K562 (cell line): ENCODE measurements around the gene PTPRU. TPM values are rescaled to one million over a fixed set of nuclear protein-coding genes. Genes with fewer than 3 reads are reported as not detected.
A peak's percentile ranks its signal among the peaks of the same experiment; 100 is the strongest.

Experiments
- ASH1L ChIP-seq: fragments of 450-650 bp; IDR thresholded peaks from 2 replicates; pipeline ENCODE4 v1.6.1; 2018; ENCODE audit warnings: borderline replicate concordance, mild to moderate bottlenecking, low read depth; ENCODE audit not compliant: partially characterized antibody
- ATF7 ChIP-seq: fragments of 450-650 bp; IDR thresholded peaks from 2 replicates; pipeline ENCODE4 v1.7.1; 2014; ENCODE audit warnings: mild to moderate bottlenecking, moderate library complexity
- FOXP1 ChIP-seq: sonication (generic); formaldehyde crosslinking; IDR thresholded peaks from 2 replicates; pipeline ENCODE4 v1.8.0; 2022; ENCODE audit warnings: mild to moderate bottlenecking, missing genetic modification reagents
- MEF2A ChIP-seq: IDR thresholded peaks from 2 replicates; pipeline ENCODE4 v1.6.1; 2011; ENCODE audit warnings: low read depth, mild to moderate bottlenecking, low read length, moderate library complexity; ENCODE audit not compliant: control insufficient read depth
- RBFOX2 ChIP-seq: fragments of 200-400 bp; formaldehyde crosslinking; IDR thresholded peaks from 2 replicates; pipeline ENCODE4 v1.6.1; 2017; ENCODE audit warnings: low read depth, mild to moderate bottlenecking, low read length, moderate library complexity
- RBM22 ChIP-seq: fragments of 200-400 bp; formaldehyde crosslinking; IDR thresholded peaks from 2 replicates; pipeline ENCODE4 v1.6.1; 2018; ENCODE audit warnings: low read length, low read depth; ENCODE audit not compliant: poor library complexity, severe bottlenecking
- ZKSCAN8 ChIP-seq: fragments of 200-800 bp; sonication (Bioruptor generic); IDR thresholded peaks from 2 replicates; pipeline ENCODE4 v1.6.1; 2016; ENCODE audit warnings: missing genetic modification characterization, missing compliant biosample characterization
- ZNF347 ChIP-seq: fragments of 450-650 bp; formaldehyde crosslinking; IDR thresholded peaks from 2 replicates; pipeline ENCODE4 v1.4.0; 2020; ENCODE audit warnings: low read depth, mild to moderate bottlenecking, moderate library complexity
- ZNF589 ChIP-seq: fragments of 200-800 bp; sonication (Bioruptor generic); IDR thresholded peaks from 2 replicates; pipeline ENCODE4 v1.6.1; 2016; ENCODE audit warnings: low read depth, missing genetic modification characterization, missing compliant biosample characterization
- polyA plus RNA-seq, 8 experiments: library from polyadenylated mRNA; depleted of rRNA in 4 of 8; stranded (reverse) in 5 of 8; unstranded in 3 of 8; fragments of >200 nt; fragmentation: Nextera tagmentation in 2 of 8; fragmentation: Illumina TruSeq in 1 of 8; extraction: Ambion mirVana in 2 of 8; extraction: Trizol in 1 of 8; gene quantifications; 2 replicates each; pipeline versions ENCODE4 v1.2.1 to v1.2.3, GENCODE V29; 2011 to 2014; ENCODE audit warnings: inconsistent platforms in 1 of 8, missing spikeins in 1 of 8
- total RNA-seq, 7 experiments: library from RNA; depleted of rRNA in 6 of 7; stranded (reverse); fragments of >200 nt in 6 of 7; fragmentation: Illumina TruSeq in 2 of 7; extraction: Trizol in 2 of 7; gene quantifications; 2 replicates each; pipeline versions ENCODE4 v1.2.1 to v1.2.3, GENCODE V29; 2011 to 2021; ENCODE audit warnings: low replicate concordance in 1 of 7
- TF ChIP-seq, protein P1 (sequence below): sonication (generic); formaldehyde crosslinking; IDR thresholded peaks from 2 replicates; pipeline ENCODE4 v1.8.0; 2022; ENCODE audit warnings: missing genetic modification reagents, mild to moderate bottlenecking, moderate library complexity, borderline replicate concordance
- TF ChIP-seq, protein P2 (sequence below), 2 experiments: fragments of 450-650 bp; IDR thresholded peaks; 2 replicates each; pipeline ENCODE4 v1.6.1; 2016
- TF ChIP-seq, protein P3 (sequence below): fragments of 450-650 bp; IDR thresholded peaks from 2 replicates; pipeline ENCODE4 v1.6.1; 2017; ENCODE audit warnings: mild to moderate bottlenecking, moderate library complexity

Gene PTPRU
- total and polyA plus RNA-seq, 9 of the 15 experiments (the other 6 are each of a cell fraction or from before 2014, with no cell fraction given), result 0.01 to 2.9 (median 1.0) TPM

DNA sequence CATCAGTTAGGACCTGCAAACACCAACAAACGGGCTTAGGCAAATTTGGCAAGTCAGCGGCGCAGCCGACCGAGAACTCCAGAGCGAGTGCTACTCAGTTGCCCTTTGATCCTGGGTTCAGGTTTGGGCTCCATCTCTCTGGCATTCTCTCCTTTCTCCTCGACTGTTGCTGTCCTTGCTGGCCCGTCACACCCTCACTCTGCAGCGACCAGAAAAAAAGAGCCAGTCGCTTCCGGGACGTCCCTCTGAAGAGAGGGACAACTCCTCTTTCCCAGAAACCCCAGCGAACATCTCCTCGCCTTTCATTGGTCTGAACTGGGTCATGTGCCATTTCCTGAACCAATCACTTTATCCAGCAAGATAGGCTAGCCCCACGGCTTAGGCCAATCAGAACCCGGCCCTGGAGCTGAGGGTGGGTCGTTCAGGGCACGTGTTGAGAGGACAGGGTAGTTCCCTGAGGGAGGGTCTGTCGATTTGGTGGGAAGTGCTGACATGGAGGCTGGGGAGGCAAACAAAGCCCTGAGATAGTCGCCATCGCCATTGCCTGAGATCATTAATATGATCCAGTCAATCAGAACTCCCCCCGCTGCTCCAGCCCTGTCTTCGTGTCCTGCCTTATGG, 113.7 kb downstream of the PTPRU start (continued):
- TF ChIP-seq ZKSCAN8 (CRISPR knock-in tag) (no peak), ATF7 (peak; percentile 42; the same call in 1 of the 2 replicates), RBFOX2 (peak; percentile 68), MEF2A (no peak), RBM22 (no peak), ASH1L (peak; percentile 87), FOXP1 (CRISPR knock-in tag) (peak; percentile 72; the same call in 1 of the 2 replicates), ZNF589 (peak; percentile 96), ZNF347 (CRISPR knock-in tag) (no peak)
- TF ChIP-seq, protein P1, sequence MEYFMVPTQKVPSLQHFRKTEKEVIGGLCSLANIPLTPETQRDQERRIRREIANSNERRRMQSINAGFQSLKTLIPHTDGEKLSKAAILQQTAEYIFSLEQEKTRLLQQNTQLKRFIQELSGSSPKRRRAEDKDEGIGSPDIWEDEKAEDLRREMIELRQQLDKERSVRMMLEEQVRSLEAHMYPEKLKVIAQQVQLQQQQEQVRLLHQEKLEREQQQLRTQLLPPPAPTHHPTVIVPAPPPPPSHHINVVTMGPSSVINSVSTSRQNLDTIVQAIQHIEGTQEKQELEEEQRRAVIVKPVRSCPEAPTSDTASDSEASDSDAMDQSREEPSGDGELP (CRISPR knock-in tag), result peak; percentile 84
- TF ChIP-seq, protein P2, sequence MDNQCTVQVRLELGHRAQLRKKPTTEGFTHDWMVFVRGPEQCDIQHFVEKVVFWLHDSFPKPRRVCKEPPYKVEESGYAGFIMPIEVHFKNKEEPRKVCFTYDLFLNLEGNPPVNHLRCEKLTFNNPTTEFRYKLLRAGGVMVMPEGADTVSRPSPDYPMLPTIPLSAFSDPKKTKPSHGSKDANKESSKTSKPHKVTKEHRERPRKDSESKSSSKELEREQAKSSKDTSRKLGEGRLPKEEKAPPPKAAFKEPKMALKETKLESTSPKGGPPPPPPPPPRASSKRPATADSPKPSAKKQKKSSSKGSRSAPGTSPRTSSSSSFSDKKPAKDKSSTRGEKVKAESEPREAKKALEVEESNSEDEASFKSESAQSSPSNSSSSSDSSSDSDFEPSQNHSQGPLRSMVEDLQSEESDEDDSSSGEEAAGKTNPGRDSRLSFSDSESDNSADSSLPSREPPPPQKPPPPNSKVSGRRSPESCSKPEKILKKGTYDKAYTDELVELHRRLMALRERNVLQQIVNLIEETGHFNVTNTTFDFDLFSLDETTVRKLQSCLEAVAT (IDR thresholded peaks at IDR 0.05), result no peak
- TF ChIP-seq, protein P3, sequence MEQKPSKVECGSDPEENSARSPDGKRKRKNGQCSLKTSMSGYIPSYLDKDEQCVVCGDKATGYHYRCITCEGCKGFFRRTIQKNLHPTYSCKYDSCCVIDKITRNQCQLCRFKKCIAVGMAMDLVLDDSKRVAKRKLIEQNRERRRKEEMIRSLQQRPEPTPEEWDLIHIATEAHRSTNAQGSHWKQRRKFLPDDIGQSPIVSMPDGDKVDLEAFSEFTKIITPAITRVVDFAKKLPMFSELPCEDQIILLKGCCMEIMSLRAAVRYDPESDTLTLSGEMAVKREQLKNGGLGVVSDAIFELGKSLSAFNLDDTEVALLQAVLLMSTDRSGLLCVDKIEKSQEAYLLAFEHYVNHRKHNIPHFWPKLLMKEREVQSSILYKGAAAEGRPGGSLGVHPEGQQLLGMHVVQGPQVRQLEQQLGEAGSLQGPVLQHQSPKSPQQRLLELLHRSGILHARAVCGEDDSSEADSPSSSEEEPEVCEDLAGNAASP, result no peak
